Lower leg skin (tissue), 3 donors: ENCODE data around the gene BUB1.

Source experiments
- POLR2A ChIP-seq, 2 donors: fragments of 450-650 bp; IDR thresholded peaks; one replicate each; pipeline ENCODE4 v1.6.1; 2016 to 2017; ENCODE audit warnings: antibody characterized with exemption in 2 of 2, mild to moderate bottlenecking in 1 of 2, moderate library complexity in 1 of 2
- TF ChIP-seq, protein P1 (sequence below), 3 donors: fragments of 450-650 bp; IDR thresholded peaks; one replicate each; pipeline ENCODE4 v1.5.1; 2016; ENCODE audit warnings: antibody characterized with exemption in 3 of 3, mild to moderate bottlenecking in 3 of 3, moderate library complexity in 2 of 3

DNA sequence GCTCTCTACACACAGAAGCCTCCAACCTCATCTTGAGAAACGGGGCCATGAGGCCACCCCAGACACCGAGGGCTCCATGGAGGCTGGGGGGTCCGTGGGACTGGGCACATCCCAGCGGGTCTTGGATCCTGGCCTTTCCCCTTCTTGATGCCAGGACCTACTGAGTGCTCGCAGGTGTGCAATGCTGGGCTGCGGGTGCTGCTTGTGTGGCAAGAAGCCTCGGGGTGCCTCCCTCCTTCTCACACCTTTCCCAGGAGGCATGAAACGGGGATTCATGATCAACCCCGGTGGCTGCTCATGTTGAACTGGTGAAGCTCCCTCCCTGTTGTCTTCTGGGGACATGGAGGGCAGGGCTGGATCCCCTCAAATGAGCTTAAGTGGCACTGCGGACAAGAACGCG is 2.0 kb upstream of the BUB1 start:
- TF ChIP-seq, protein P1, sequence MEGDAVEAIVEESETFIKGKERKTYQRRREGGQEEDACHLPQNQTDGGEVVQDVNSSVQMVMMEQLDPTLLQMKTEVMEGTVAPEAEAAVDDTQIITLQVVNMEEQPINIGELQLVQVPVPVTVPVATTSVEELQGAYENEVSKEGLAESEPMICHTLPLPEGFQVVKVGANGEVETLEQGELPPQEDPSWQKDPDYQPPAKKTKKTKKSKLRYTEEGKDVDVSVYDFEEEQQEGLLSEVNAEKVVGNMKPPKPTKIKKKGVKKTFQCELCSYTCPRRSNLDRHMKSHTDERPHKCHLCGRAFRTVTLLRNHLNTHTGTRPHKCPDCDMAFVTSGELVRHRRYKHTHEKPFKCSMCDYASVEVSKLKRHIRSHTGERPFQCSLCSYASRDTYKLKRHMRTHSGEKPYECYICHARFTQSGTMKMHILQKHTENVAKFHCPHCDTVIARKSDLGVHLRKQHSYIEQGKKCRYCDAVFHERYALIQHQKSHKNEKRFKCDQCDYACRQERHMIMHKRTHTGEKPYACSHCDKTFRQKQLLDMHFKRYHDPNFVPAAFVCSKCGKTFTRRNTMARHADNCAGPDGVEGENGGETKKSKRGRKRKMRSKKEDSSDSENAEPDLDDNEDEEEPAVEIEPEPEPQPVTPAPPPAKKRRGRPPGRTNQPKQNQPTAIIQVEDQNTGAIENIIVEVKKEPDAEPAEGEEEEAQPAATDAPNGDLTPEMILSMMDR (IDR thresholded peaks at IDR 0.05), result no peak
- TF ChIP-seq POLR2A (IDR thresholded peaks at IDR 0.05), result no peak
